ENCODE measurements around the gene PRSS27.
A peak's percentile ranks its signal among the peaks of the same experiment; 100 is the strongest.
"Not testable (repeated sequence)": the region's sequence is repeated elsewhere in the genome, so short reads cannot be mapped to it uniquely, and the experiment has no call there.

The PRSS27 gene

DNA sequence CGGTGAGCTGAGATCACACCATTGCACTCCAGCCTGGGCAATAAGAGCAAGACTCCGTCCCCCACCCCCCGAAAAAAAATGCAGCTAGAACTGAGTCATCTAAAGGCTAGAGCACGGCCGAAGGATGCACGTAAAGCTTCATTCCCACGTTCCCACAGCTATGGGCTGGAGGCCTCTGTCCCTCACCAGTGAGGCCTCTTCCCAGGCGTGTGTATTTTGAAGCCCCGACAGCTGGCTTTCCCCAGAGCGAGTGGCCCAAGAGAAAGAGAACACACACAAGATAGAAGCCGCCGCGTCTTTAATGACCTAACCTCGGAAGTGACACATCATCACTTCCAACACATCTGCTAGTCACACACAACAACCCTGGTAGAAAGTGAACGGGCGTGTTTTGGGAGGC is 44.3 kb downstream of the PRSS27 start:
- Histone ChIP-seq H3K9ac (ENCODE audit: low read depth, low read length) (no peak overlapping the region), H3K36me3 (ENCODE audit: insufficient read depth, low read length) (no peaks in the 10 kb centered on the region), H3K4me1 (ENCODE audit: insufficient read depth, low read length) (no peaks in the 10 kb centered on the region), H3K9me3 (ENCODE audit: control insufficient read depth, insufficient read depth, low read length) (no peaks in the 10 kb centered on the region)

DNA sequence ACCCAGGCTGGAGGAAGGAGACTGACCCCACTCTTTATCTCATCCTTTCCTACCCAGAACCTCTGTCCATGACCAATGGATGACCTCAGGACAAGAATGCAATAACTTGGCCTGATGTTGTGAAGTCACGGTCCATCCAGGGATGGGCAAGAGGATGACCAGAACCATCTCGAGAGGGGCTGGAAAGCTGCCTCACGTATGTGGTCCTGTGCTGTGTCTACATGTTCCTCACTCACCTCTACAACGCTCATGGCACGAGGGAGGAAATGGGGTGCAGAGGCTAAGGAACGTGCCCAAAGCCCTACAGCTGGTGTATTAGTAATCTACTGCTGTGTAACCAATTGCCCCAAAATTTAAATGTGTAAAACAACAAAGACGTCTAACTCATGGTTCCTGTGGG is 45.0 kb downstream of the PRSS27 start:
- Histone ChIP-seq H3K4me1 (ENCODE audit: insufficient read depth, low read length) (no peaks in the 10 kb centered on the region), H3K9me3 (ENCODE audit: control insufficient read depth, insufficient read depth, low read length) (no peaks in the 10 kb centered on the region), H3K9ac (ENCODE audit: low read depth, low read length) (no peak overlapping the region), H3K36me3 (ENCODE audit: insufficient read depth, low read length) (no peaks in the 10 kb centered on the region)

- peak overlapping the region; percentile 58; the same call in 1 of the 2 replicates for H3K9ac ChIP-seq (ENCODE audit: low read depth, low read length)
- H3K4me1 ChIP-seq (ENCODE audit: insufficient read depth, low read length) = no peaks in the 10 kb centered on the region
Measured at GRCh38 chr16:2673066-2673999, 46.7 kb downstream of the PRSS27 start.

GRCh38 chr16:2671741-2672140 is 48.3 kb downstream of the PRSS27 start:
- no peaks in the 10 kb centered on the region for H3K4me1 ChIP-seq (ENCODE audit: insufficient read depth, low read length)
- no peaks in the 10 kb centered on the region for H3K36me3 ChIP-seq (ENCODE audit: insufficient read depth, low read length)
- no peaks in the 10 kb centered on the region for H3K9me3 ChIP-seq (ENCODE audit: control insufficient read depth, insufficient read depth, low read length)
- no peak overlapping the region for H3K9ac ChIP-seq (ENCODE audit: low read depth, low read length)

More at GRCh38 chr16:2673066-2673999, 46.7 kb downstream of the PRSS27 start:
- Histone ChIP-seq H3K9me3 (ENCODE audit: control insufficient read depth, insufficient read depth, low read length) (no peaks in the 10 kb centered on the region), H3K36me3 (ENCODE audit: insufficient read depth, low read length) (no peaks in the 10 kb centered on the region)

- H3K36me3 ChIP-seq (ENCODE audit: insufficient read depth, low read length); H3K9ac ChIP-seq (ENCODE audit: low read depth, low read length); H3K9me3 ChIP-seq (ENCODE audit: control insufficient read depth, insufficient read depth, low read length); H3K4me1 ChIP-seq (ENCODE audit: insufficient read depth, low read length): not testable (repeated sequence)
Measured at GRCh38 chr16:2671193-2671592, 48.8 kb downstream of the PRSS27 start.

DNA sequence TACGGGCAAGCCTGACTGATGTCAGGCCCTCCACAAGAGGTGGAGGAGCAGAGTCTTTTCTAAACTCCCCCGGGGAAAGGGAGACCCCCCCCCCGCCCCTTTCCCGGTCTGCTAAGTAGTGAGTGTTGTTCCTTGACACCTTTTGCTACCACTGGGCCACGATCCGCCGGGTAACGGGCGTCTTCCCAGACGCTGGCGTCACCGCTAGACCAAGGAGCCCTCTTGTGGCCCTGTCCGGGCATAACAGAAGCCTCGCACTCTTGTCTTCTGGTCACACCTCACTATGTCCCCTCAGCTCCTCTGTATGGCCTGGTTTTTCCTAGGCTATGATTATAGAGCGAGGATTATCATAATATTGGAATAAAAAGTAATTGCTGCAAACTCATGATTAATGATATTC is 50.0 kb downstream of the PRSS27 start:
- H3K9me3 ChIP-seq (ENCODE audit: control insufficient read depth, insufficient read depth, low read length); H3K4me1 ChIP-seq (ENCODE audit: insufficient read depth, low read length); H3K36me3 ChIP-seq (ENCODE audit: insufficient read depth, low read length); H3K9ac ChIP-seq (ENCODE audit: low read depth, low read length): not testable (repeated sequence)

DNA sequence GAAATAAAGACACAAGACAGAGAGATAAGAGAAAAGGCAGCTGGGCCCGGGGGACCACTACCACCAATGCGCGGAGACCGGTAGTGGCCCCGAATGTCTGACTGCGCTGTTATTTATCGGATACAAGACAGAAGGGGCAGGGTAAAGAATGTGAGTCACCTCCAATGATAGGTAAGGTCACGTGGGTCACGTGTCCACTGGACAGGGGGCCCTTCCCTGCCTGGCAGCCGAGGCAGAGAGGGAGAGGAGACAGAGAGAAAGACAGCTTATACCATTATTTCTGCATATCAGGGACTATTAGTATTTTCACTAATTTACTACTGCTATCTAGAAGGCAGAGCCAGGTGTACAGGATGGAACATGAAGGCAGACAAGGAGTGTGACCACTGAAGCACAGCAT is 50.4 kb downstream of the PRSS27 start:
- H3K36me3 ChIP-seq (ENCODE audit: insufficient read depth, low read length); H3K9ac ChIP-seq (ENCODE audit: low read depth, low read length); H3K9me3 ChIP-seq (ENCODE audit: control insufficient read depth, insufficient read depth, low read length); H3K4me1 ChIP-seq (ENCODE audit: insufficient read depth, low read length): not testable (repeated sequence)

DNA sequence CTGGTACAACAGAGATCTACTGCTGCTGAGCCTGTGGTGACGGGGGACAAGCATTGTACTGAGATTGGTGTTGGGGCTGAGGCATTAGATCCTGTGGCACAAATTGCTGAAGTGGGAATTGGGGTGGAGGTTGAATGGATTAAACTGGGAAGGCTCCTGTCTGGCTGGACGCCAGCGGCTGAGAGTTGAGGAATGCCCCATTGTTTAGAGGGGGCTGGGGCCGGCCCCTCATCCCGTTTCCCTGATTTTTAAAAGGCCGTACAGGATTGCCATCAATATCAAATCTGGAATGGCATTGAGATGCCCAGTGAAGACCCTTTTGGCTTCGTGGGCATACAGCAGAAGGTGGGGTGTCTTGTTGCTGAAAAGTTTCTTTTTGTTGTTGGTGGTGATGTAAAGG is 53.4 kb downstream of the PRSS27 start:
- H3K9ac ChIP-seq (ENCODE audit: low read depth, low read length); H3K4me1 ChIP-seq (ENCODE audit: insufficient read depth, low read length); H3K36me3 ChIP-seq (ENCODE audit: insufficient read depth, low read length); H3K9me3 ChIP-seq (ENCODE audit: control insufficient read depth, insufficient read depth, low read length): not testable (repeated sequence)

GRCh38 chr16:2664574-2664982 is 55.4 kb downstream of the PRSS27 start:
- no peak overlapping the region for H3K9ac ChIP-seq (ENCODE audit: low read depth, low read length)
- H3K36me3 ChIP-seq (ENCODE audit: insufficient read depth, low read length) = no peaks in the 10 kb centered on the region
- no peaks in the 10 kb centered on the region for H3K4me1 ChIP-seq (ENCODE audit: insufficient read depth, low read length)
- H3K9me3 ChIP-seq (ENCODE audit: control insufficient read depth, insufficient read depth, low read length) = no peaks in the 10 kb centered on the region

- Histone ChIP-seq H3K9me3 (ENCODE audit: control insufficient read depth, insufficient read depth, low read length) (no peaks in the 10 kb centered on the region), H3K36me3 (ENCODE audit: insufficient read depth, low read length) (no peaks in the 10 kb centered on the region), H3K9ac (ENCODE audit: low read depth, low read length) (no peak overlapping the region), H3K4me1 (ENCODE audit: insufficient read depth, low read length) (no peaks in the 10 kb centered on the region)
Measured at GRCh38 chr16:2663553-2664546, 56.2 kb downstream of the PRSS27 start.

All from ES-I3 (cell line).